Inflammatory macrophage treated with lipopolysaccharide for 4 hours (primary cell): ENCODE measurements around the gene BAHD1.

Source experiments
- DNase-seq: peaks from one replicate; pipeline ENCODE4 v3.0.0-alpha.2; 2020

BAHD1 gene

GRCh38 chr15:40425681-40426080, 15.1 kb upstream of the BAHD1 start:
- DNase-seq, result no peak

- DNase-seq, result no peak
These were observed 13.6 kb upstream of the BAHD1 start for GRCh38 chr15:40427188-40427587.

GRCh38 chr15:40428185-40428584, 12.6 kb upstream of the BAHD1 start:
- no peak for DNase-seq

GRCh38 chr15:40429068-40429710, 11.6 kb upstream of the BAHD1 start:
- DNase-seq, result no peak

GRCh38 chr15:40430271-40430805, 10.4 kb upstream of the BAHD1 start:
- DNase-seq, result no peak

- DNase-seq, result no peak
These were observed 5.6 kb upstream of the BAHD1 start for GRCh38 chr15:40435023-40435709.

- DNase-seq, result no peak
These were observed 5.1 kb upstream of the BAHD1 start for GRCh38 chr15:40435710-40436089.

- DNase-seq, result no peak
These were observed 4.4 kb upstream of the BAHD1 start for GRCh38 chr15:40436116-40436891.

- DNase-seq, result no peak
These were observed 3.6 kb upstream of the BAHD1 start for GRCh38 chr15:40436892-40437751.

GRCh38 chr15:40437752-40438687, 2.7 kb upstream of the BAHD1 start:
- no peak for DNase-seq

- DNase-seq, result no peak
These were observed 2.0 kb upstream of the BAHD1 start for GRCh38 chr15:40438712-40439111.

- DNase-seq, result no peak
These were observed 1.2 kb upstream of the BAHD1 start for GRCh38 chr15:40439461-40439959.

GRCh38 chr15:40439960-40440742, 602 bp upstream of the BAHD1 start:
- DNase-seq, result peak; percentile 41

- no peak for DNase-seq
These were observed 1.1 kb downstream of the BAHD1 start for GRCh38 chr15:40441565-40442531.

GRCh38 chr15:40443255-40443654, 2.5 kb downstream of the BAHD1 start:
- no peak for DNase-seq

GRCh38 chr15:40443846-40444245, 3.1 kb downstream of the BAHD1 start:
- no peak for DNase-seq

- no peak for DNase-seq
These were observed 4.0 kb downstream of the BAHD1 start for GRCh38 chr15:40444736-40445135.

- no peak for DNase-seq
These were observed 4.7 kb downstream of the BAHD1 start for GRCh38 chr15:40445421-40445922.

- no peak for DNase-seq
These were observed 5.4 kb downstream of the BAHD1 start for GRCh38 chr15:40446144-40446543.
